ENCODE measurements around the gene SNHG17.

- TF ChIP-seq CTCF (conservative IDR thresholded peaks at IDR 0.05; ENCODE audit: low read depth, low read length) (no peak), EZH2 (IDR thresholded peaks at IDR 0.05; ENCODE audit: borderline replicate concordance, low read depth, low read length, poor library complexity, severe bottlenecking) (no peak)
These were observed 8.9 kb downstream of the SNHG17 start for GRCh38 chr20:38426006-38426897.
